Neural crest cell (in vitro differentiated cells): Measurements from ENCODE around the gene BDH2. TPM values are rescaled to one million over a fixed set of nuclear protein-coding genes. Genes with fewer than 3 reads are reported as not detected.
A peak's percentile ranks its signal among the peaks of the same experiment; 100 is the strongest.

Source experiments
- DNase-seq: peaks from one replicate; pipeline ENCODE4 v3.0.0; 2021; ENCODE audit warnings: low read depth, mixed read lengths, low spot score
- H3K27ac Mint-ChIP-seq: one replicate; pipeline ENCODE4 v1.8.0; 2021; ENCODE audit warnings: mild to moderate bottlenecking, mixed read lengths; ENCODE audit not compliant: unreplicated experiment
- H3K27me3 Mint-ChIP-seq: 2 replicates; pipeline ENCODE4 v1.8.0; 2021; ENCODE audit warnings: low read depth, mild to moderate bottlenecking, mixed read lengths
- H3K36me3 Mint-ChIP-seq: 2 replicates; pipeline ENCODE4 v1.8.0; 2021; ENCODE audit warnings: low read depth, mild to moderate bottlenecking, mixed read lengths
- H3K4me1 Mint-ChIP-seq: 2 replicates; pipeline ENCODE4 v1.8.0; 2021; ENCODE audit warnings: mixed read lengths
- H3K4me3 Mint-ChIP-seq: one replicate; pipeline ENCODE4 v1.8.0; 2021; ENCODE audit warnings: mild to moderate bottlenecking, mixed read lengths
- H3K9me3 Mint-ChIP-seq: 2 replicates; pipeline ENCODE4 v1.8.0; 2021; ENCODE audit warnings: mixed read lengths
- total RNA-seq: library from RNA; stranded (reverse); gene quantifications from 2 replicates; pipeline ENCODE4 v1.2.1, GENCODE V29; 2021
- TF ChIP-seq, protein P1 (sequence below): fragments of 200-600 bp; sonication (generic); conservative IDR thresholded peaks from 2 replicates; pipeline ENCODE4 v1.5.0; 2021; ENCODE audit warnings: antibody characterized with exemption, mild to moderate bottlenecking

Gene BDH2
- total RNA-seq, 1 donor from 2014 or later = 70.7 TPM

DNA sequence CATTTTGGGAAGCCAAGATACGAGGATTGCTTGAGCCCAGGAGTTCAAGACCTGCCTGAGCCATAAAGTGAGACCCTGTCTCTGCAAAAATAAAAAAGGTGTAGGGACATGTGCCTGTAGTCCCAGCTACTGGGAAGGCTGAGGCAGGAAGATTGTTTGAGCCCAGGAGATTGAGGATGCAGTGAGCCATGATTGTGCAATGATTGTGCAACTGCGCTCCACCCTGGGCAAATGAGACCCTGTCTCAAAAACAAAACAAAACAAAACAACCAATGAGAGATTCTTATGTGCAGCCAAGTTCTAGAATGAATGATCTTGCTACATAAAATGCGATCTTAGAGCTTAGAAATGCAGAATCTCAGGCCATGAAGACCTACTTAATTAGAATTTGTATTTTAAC is 45.6 kb downstream of the BDH2 start:
- no peak for DNase-seq
- H3K9me3 Mint-ChIP-seq = no peaks in the 10 kb centered on the region
- no peaks in the 10 kb centered on the region for H3K27me3 Mint-ChIP-seq
- H3K4me1 Mint-ChIP-seq = no peaks in the 10 kb centered on the region
- TF ChIP-seq, protein P1, sequence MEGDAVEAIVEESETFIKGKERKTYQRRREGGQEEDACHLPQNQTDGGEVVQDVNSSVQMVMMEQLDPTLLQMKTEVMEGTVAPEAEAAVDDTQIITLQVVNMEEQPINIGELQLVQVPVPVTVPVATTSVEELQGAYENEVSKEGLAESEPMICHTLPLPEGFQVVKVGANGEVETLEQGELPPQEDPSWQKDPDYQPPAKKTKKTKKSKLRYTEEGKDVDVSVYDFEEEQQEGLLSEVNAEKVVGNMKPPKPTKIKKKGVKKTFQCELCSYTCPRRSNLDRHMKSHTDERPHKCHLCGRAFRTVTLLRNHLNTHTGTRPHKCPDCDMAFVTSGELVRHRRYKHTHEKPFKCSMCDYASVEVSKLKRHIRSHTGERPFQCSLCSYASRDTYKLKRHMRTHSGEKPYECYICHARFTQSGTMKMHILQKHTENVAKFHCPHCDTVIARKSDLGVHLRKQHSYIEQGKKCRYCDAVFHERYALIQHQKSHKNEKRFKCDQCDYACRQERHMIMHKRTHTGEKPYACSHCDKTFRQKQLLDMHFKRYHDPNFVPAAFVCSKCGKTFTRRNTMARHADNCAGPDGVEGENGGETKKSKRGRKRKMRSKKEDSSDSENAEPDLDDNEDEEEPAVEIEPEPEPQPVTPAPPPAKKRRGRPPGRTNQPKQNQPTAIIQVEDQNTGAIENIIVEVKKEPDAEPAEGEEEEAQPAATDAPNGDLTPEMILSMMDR = no peak
- H3K36me3 Mint-ChIP-seq = peaks cover 8% of the 10 kb centered on the region
- H3K4me3 Mint-ChIP-seq = no peak overlapping the region
- H3K27ac Mint-ChIP-seq = no peak overlapping the region

DNA sequence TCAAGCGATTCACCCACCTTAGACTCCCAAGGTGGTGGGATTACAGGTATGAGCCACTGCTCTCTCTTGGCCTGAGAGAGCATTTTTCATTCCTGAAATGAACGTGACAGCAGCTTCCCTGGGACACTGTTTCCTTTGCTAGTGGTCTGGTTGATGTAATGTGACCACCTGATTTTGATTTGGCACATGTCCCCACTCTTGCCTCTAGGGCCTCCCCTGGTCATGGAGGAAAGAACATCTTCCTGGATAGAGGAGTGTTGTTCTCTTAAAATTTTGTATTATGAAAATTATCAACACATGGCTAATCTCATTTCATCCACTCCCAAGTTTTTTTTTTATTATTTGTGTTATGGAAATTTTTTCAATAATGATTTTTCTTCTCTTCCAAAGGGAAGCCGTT is 46.9 kb downstream of the BDH2 start:
- Mint-ChIP-seq H3K36me3 (peaks cover 8% of the 10 kb centered on the region), H3K27me3 (no peaks in the 10 kb centered on the region), H3K4me1 (no peaks in the 10 kb centered on the region), H3K27ac (no peak overlapping the region), H3K4me3 (no peak overlapping the region), H3K9me3 (no peaks in the 10 kb centered on the region)
- TF ChIP-seq, protein P1 = no peak
- no peak for DNase-seq

DNA sequence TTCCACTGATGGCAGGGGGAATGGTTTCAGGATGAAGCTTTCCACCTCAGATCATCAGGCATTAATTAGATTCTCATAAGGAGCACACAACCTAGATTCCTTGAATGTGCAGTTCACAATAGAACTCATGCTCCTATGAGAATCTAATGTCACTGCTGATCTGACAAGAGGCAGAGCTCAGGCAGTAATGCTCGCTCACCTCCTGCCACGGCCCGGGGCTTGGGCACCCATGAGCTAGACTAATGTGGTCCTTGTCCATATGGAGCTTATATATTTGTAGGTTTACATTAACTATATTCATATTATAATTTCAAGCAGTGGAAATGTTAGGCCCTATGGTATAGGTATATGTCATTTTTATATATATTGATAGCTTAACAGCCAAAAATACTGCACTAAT is 47.5 kb downstream of the BDH2 start:
- H3K27ac Mint-ChIP-seq = no peak overlapping the region
- no peak for DNase-seq
- no peaks in the 10 kb centered on the region for H3K4me1 Mint-ChIP-seq
- no peaks in the 10 kb centered on the region for H3K9me3 Mint-ChIP-seq
- H3K4me3 Mint-ChIP-seq = no peak overlapping the region
- no peaks in the 10 kb centered on the region for H3K27me3 Mint-ChIP-seq
- peaks cover 10% of the 10 kb centered on the region for H3K36me3 Mint-ChIP-seq
- TF ChIP-seq, protein P1 = no peak

DNA sequence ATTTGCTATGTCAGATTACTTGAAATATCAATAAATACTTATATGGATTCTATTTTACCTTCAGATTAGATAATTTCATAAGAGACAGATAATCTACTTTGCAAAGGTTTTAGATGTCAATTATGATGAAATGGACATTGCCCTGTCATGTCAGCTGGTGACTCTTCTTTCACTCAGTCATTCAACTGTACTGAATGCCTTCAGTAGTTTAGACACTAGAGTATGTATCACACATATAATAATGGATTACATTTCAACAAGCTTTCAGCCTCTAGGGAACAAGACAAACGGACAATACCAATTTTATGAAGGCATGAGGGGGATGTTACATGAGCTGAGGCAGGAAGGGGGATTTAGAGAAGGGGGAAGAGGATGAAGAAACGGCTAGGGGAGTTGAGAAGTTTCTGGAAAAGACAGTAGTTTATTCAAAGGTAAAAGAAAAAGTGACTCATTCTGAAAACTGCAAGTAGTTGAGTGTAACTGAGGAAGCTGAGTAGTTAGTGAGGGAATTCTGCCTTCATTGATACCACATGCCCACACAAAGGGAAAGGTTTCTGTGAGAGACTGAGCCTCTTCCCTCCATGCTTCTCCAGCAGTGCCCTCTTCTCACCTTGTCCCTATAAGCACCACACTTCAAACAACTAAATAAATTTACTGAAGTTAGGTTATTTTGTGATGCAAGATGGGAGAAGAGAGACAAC is 48.7 kb downstream of the BDH2 start:
- H3K27ac Mint-ChIP-seq = no peak overlapping the region
- H3K27me3 Mint-ChIP-seq = no peaks in the 10 kb centered on the region
- peaks cover 9% of the 10 kb centered on the region for H3K36me3 Mint-ChIP-seq
- no peaks in the 10 kb centered on the region for H3K9me3 Mint-ChIP-seq
- peaks cover 3% of the 10 kb centered on the region for H3K4me1 Mint-ChIP-seq
- TF ChIP-seq, protein P1 = no peak
- no peak overlapping the region for H3K4me3 Mint-ChIP-seq
- DNase-seq = no peak

DNA sequence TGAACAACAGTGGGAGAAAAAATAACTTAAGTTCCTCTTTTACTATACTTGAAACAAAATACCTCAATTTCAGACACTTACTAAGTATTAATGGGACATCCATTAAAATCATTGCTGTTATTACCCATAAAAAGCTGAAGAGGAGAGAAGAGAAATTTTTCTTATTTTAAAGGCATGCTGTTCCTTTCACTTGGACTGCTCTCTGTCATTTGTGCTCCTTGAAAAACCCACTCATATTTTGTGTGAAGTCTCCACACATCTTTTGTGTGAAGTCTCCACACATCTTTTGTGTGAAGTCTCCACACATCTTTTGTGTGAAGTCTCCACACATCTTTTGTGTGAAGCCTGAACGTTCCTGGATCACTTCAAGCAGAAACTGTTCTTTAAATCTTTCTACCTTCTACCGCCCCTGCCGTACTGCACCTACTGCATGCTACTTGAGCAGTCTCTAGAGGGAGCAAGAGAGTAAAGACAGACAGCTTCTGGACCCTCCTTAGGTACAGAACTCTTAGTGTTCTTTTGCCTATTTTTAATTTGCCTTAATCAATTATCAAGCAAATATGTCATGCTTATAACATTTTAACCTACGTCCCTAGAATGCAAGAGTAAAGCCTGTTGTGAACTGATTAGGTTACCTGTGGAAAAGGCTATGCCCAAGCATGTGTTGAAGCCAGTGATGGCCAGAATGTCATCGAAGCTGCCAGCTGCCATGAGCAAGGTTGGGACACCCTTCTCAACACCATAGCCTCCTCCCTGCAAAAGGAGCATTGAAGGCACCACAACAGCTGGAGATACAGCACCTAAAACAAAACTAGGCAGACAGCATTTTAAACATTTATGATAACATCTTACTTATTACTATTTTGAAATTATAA is 53.0 kb downstream of the BDH2 start:
- Mint-ChIP-seq H3K27me3 (no peaks in the 10 kb centered on the region), H3K4me1 (peaks cover 3% of the 10 kb centered on the region), H3K36me3 (peaks cover 6% of the 10 kb centered on the region), H3K9me3 (no peaks in the 10 kb centered on the region), H3K4me3 (no peak overlapping the region), H3K27ac (no peak overlapping the region)
- peak; percentile 19 for DNase-seq
- TF ChIP-seq, protein P1 = peak; percentile 77
